Astrocyte (in vitro differentiated cells and primary cell): Measurements from ENCODE around the gene PHF19. TPM values are rescaled to one million over a fixed set of nuclear protein-coding genes. Genes with fewer than 3 reads are reported as not detected.
A peak's percentile ranks its signal among the peaks of the same experiment; 100 is the strongest.

Experiments used
- DNase-seq: peaks from one replicate; pipeline ENCODE4 v3.0.0-alpha.2; 2010; ENCODE audit warnings: low read depth
- FAIRE-seq: peaks from 2 replicates; lab custom pipeline; 2011; peaks lifted over from hg19 to GRCh38; lab: Jason Lieb, UNC
- H2AFZ ChIP-seq: 2 replicates; pipeline ENCODE4 v1.6.0; 2012; ENCODE audit warnings: low read depth, low read length, inconsistent platforms
- H3K27ac ChIP-seq: 2 replicates; pipeline ENCODE4 v1.5.1; 2011; ENCODE audit warnings: low read depth, low read length, inconsistent platforms
- H3K27me3 ChIP-seq: 2 replicates; pipeline ENCODE4 v1.6.0; 2011; ENCODE audit warnings: low read length, inconsistent platforms; ENCODE audit not compliant: insufficient read depth
- H3K36me3 ChIP-seq: 2 replicates; pipeline ENCODE4 v1.5.1; 2011; ENCODE audit warnings: low read length, inconsistent platforms; ENCODE audit not compliant: insufficient read depth
- H3K4me1 ChIP-seq: 2 replicates; pipeline ENCODE4 v1.5.1; 2011; ENCODE audit warnings: low read length, inconsistent platforms; ENCODE audit not compliant: insufficient read depth
- H3K4me2 ChIP-seq: 2 replicates; pipeline ENCODE4 v1.6.0; 2012; ENCODE audit warnings: low read length, inconsistent platforms
- H3K4me3 ChIP-seq: 2 replicates; pipeline ENCODE4 v1.5.1; 2011; ENCODE audit warnings: low read depth, mild to moderate bottlenecking, low read length, inconsistent platforms; ENCODE audit not compliant: insufficient read depth
- H3K79me2 ChIP-seq: 2 replicates; pipeline ENCODE4 v1.6.0; 2012; ENCODE audit warnings: mild to moderate bottlenecking, low read length, inconsistent platforms; ENCODE audit not compliant: insufficient read depth
- H3K9ac ChIP-seq: 2 replicates; pipeline ENCODE4 v1.6.0; 2012; ENCODE audit warnings: mild to moderate bottlenecking, low read length, inconsistent platforms
- H3K9me3 ChIP-seq: 2 replicates; pipeline ENCODE4 v1.5.1; 2012; ENCODE audit warnings: low read depth, mild to moderate bottlenecking, low read length, inconsistent platforms; ENCODE audit not compliant: insufficient read depth
- H4K20me1 ChIP-seq: 2 replicates; pipeline ENCODE4 v1.6.0; 2012; ENCODE audit warnings: low read length, inconsistent platforms; ENCODE audit not compliant: insufficient read depth
- H3K27ac Mint-ChIP-seq: one replicate; pipeline ENCODE4 v1.8.0; 2021; ENCODE audit warnings: mild to moderate bottlenecking, mixed read lengths; ENCODE audit not compliant: unreplicated experiment
- H3K27me3 Mint-ChIP-seq: one replicate; pipeline ENCODE4 v1.8.0; 2021; ENCODE audit warnings: low read depth, mixed read lengths; ENCODE audit not compliant: unreplicated experiment
- H3K36me3 Mint-ChIP-seq: one replicate; pipeline ENCODE4 v1.8.0; 2021; ENCODE audit warnings: low read depth, mixed read lengths; ENCODE audit not compliant: unreplicated experiment
- H3K4me1 Mint-ChIP-seq: one replicate; pipeline ENCODE4 v1.8.0; 2021; ENCODE audit warnings: low read depth, mixed read lengths; ENCODE audit not compliant: unreplicated experiment
- H3K4me3 Mint-ChIP-seq: one replicate; pipeline ENCODE4 v1.8.0; 2021; ENCODE audit warnings: mild to moderate bottlenecking, moderate library complexity, mixed read lengths; ENCODE audit not compliant: unreplicated experiment
- H3K9me3 Mint-ChIP-seq: one replicate; pipeline ENCODE4 v1.8.0; 2021; ENCODE audit warnings: mild to moderate bottlenecking, mixed read lengths; ENCODE audit not compliant: unreplicated experiment
- EZH2 ChIP-seq: IDR thresholded peaks from 2 replicates; pipeline ENCODE4 v1.6.1; 2012; ENCODE audit warnings: mild to moderate bottlenecking, low read length, inconsistent platforms; ENCODE audit not compliant: insufficient read depth
- total RNA-seq: library from RNA; stranded (reverse); gene quantifications from 2 replicates; pipeline ENCODE4 v1.2.1, GENCODE V29; 2021
- TF ChIP-seq, protein P1 (sequence below): IDR thresholded peaks from 2 replicates; pipeline ENCODE4 v1.5.1; 2011; ENCODE audit warnings: low read depth, mild to moderate bottlenecking, inconsistent platforms, low read length, moderate library complexity; ENCODE audit not compliant: insufficient read depth

The PHF19 gene
- total RNA-seq, 1 donor from 2014 or later: 19.5 TPM

DNA sequence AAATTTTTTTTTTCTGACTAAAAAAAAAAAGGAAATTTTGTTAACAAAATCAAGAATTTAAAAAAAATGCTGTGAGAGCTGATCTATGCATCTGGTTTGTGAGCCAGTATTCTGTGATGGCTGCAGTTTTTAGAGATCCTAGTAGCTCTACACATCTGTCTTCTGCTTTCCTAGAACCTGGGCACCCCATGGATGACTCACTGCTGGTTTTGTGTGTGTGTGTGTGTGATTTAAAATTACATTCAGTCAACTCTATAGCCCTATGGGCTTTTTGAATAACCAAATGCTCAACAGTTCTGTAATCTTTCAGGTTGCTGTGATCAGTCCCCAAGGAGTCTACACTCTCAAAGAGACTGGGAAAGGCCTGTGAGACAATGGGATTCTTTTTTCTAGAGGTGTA lies 31.7 kb downstream of the PHF19 start:
- no peak for TF ChIP-seq EZH2
- TF ChIP-seq, protein P1, sequence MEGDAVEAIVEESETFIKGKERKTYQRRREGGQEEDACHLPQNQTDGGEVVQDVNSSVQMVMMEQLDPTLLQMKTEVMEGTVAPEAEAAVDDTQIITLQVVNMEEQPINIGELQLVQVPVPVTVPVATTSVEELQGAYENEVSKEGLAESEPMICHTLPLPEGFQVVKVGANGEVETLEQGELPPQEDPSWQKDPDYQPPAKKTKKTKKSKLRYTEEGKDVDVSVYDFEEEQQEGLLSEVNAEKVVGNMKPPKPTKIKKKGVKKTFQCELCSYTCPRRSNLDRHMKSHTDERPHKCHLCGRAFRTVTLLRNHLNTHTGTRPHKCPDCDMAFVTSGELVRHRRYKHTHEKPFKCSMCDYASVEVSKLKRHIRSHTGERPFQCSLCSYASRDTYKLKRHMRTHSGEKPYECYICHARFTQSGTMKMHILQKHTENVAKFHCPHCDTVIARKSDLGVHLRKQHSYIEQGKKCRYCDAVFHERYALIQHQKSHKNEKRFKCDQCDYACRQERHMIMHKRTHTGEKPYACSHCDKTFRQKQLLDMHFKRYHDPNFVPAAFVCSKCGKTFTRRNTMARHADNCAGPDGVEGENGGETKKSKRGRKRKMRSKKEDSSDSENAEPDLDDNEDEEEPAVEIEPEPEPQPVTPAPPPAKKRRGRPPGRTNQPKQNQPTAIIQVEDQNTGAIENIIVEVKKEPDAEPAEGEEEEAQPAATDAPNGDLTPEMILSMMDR: no peak
- H3K9ac ChIP-seq: no peak overlapping the region
- H3K4me3 ChIP-seq: no peak overlapping the region
- H3K36me3 ChIP-seq: no peaks in the 10 kb centered on the region
- peaks cover 2% of the 10 kb centered on the region for H3K9me3 Mint-ChIP-seq
- H3K79me2 ChIP-seq: peaks cover 38% of the 10 kb centered on the region
- peaks cover 3% of the 10 kb centered on the region for H3K36me3 Mint-ChIP-seq
- H3K4me3 Mint-ChIP-seq: no peak overlapping the region
- no peak overlapping the region for H3K4me2 ChIP-seq
- no peaks in the 10 kb centered on the region for H3K9me3 ChIP-seq
- no peak overlapping the region for H3K27ac Mint-ChIP-seq
- no peak for DNase-seq
- H2AFZ ChIP-seq: no peak overlapping the region
- peaks cover 16% of the 10 kb centered on the region for H3K4me1 Mint-ChIP-seq
- no peaks in the 10 kb centered on the region for H3K27me3 ChIP-seq
- peaks cover 8% of the 10 kb centered on the region for H3K4me1 ChIP-seq
- FAIRE-seq: no peak
- no peak overlapping the region for H3K27ac ChIP-seq
- no peaks in the 10 kb centered on the region for H4K20me1 ChIP-seq
- H3K27me3 Mint-ChIP-seq: no peaks in the 10 kb centered on the region

DNA sequence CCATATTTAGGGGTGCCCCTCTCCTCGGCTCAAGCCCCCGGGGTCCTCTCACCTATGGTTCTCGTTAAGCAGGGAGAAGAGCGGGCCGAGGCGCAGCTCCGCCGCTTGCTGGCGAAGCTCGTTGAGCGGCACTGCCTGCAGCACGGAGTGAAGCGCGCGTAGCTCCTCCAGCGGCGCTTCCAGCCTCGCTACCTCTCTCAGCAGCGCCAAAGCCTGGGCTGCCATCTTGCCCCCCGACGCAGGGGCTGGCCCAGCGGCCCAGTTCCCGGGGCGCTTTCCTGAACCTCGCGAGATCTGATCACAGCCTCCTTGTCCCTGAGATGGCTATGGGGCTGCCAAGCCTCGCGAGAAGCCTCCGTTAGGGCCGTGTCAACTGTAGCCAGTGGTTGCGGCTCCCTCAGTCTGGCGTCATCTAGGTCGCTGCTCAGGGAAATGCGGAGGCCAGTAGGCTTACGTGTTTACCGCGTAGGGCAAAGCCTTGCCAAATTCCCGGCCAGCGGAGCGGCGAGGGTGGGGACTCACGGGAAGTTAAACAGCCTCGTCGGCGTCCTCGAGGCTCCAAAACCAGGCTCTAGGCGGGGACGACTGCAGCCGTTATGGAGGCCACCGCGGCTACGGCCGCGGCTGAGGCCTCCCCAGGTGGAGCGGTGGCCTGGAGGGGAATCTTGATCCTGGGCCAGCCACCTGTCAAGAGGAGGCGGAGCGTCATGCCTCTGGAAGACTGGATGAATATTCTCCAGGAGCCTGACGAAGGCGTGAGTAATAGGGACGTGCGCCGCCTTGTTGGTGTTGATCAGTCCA lies 34.1 kb downstream of the PHF19 start, which contains the start of gene PSMD5:
Gene PSMD5, minus strand, starts transcription at position 238 of the 801 bp plus-strand sequence. Its CDS starts 13 bp downstream, at position 225.
- Histone ChIP-seq H3K4me3 (peak within 1 kb of the TSS; percentile 90), H3K27me3 (no peaks in the 10 kb centered on the region), H3K27ac (peak within 1 kb of the TSS; percentile 89), H3K9ac (peak within 1 kb of the TSS; percentile 98), H3K36me3 (no peaks in the 10 kb centered on the region), H4K20me1 (peaks cover 13% of the 10 kb centered on the region), H3K4me2 (peak within 1 kb of the TSS; percentile 89), H3K4me1 (peaks cover 14% of the 10 kb centered on the region), H3K9me3 (no peaks in the 10 kb centered on the region), H3K79me2 (peaks cover 62% of the 10 kb centered on the region), H2AFZ (peak within 1 kb of the TSS; percentile 92)
- Mint-ChIP-seq H3K9me3 (peaks cover 2% of the 10 kb centered on the region), H3K4me1 (peaks cover 31% of the 10 kb centered on the region), H3K27ac (peak within 1 kb of the TSS; percentile 96), H3K27me3 (no peaks in the 10 kb centered on the region), H3K36me3 (peaks cover 2% of the 10 kb centered on the region), H3K4me3 (peak within 1 kb of the TSS; percentile 94)
- TF ChIP-seq, protein P1: no peak
- TF ChIP-seq EZH2: no peak
- FAIRE-seq (no peak), DNase-seq (peak; percentile 99)
